CD14-positive monocyte (primary cell): ENCODE data around the gene DENR. TPM values are rescaled to one million over a fixed set of nuclear protein-coding genes. Genes with fewer than 3 reads are reported as not detected.
"Not testable (repeated sequence)": the region's sequence is repeated elsewhere in the genome, so short reads cannot be mapped to it uniquely, and the experiment has no call there.

Experiments used
- DNase-seq, 3 donors: peaks; one replicate each; pipeline ENCODE4 v3.0.0-alpha.2; 2011 to 2022
- H2AFZ ChIP-seq: 2 replicates; pipeline ENCODE4 v1.6.0; 2012; ENCODE audit warnings: mild to moderate bottlenecking, low read depth, low read length, inconsistent platforms; ENCODE audit not compliant: insufficient read depth, poor library complexity, severe bottlenecking
- H3K27ac ChIP-seq, 2 donors: 1 replicate in 1 of 2; 2 replicates in 1 of 2; pipeline ENCODE4 v1.5.1; 2012 to 2013; ENCODE audit warnings: low read length in 2 of 2, control low read depth in 1 of 2, inconsistent platforms in 1 of 2, low read depth in 1 of 2, mild to moderate bottlenecking in 1 of 2
- H3K27me3 ChIP-seq, 2 donors: one replicate each; pipeline versions ENCODE4 v1.6.0 to v1.6.1; 2011 to 2013; ENCODE audit warnings: low read length in 2 of 2; ENCODE audit not compliant: control insufficient read depth in 2 of 2, insufficient read depth in 2 of 2
- H3K36me3 ChIP-seq, 2 donors: replicated peaks in 1 of 2; 1 replicate in 1 of 2; 2 replicates in 1 of 2; pipeline versions ENCODE4 v1.5.1 to v1.6.1; 2012 to 2013; ENCODE audit warnings: low read length in 2 of 2, control low read depth in 1 of 2, inconsistent platforms in 1 of 2, mild to moderate bottlenecking in 1 of 2; ENCODE audit not compliant: insufficient read depth in 2 of 2, control insufficient read depth in 1 of 2
- H3K4me1 ChIP-seq, 2 donors: 1 replicate in 1 of 2; 2 replicates in 1 of 2; pipeline versions ENCODE4 v1.5.1 to v1.6.1; 2012 to 2013; ENCODE audit warnings: low read length in 2 of 2, control low read depth in 1 of 2, inconsistent platforms in 1 of 2, mild to moderate bottlenecking in 1 of 2, moderate library complexity in 1 of 2; ENCODE audit not compliant: insufficient read depth in 2 of 2, control insufficient read depth in 1 of 2
- H3K4me2 ChIP-seq: replicated peaks from 2 replicates; pipeline ENCODE3; 2012; ENCODE audit warnings: low read length, moderate library complexity, mild to moderate bottlenecking; ENCODE audit not compliant: poor library complexity, severe bottlenecking; ENCODE audit errors: extremely low read depth
- H3K4me3 ChIP-seq, 3 experiments: fragments of 200-600 bp in 1 of 3; sonication (generic) in 1 of 3; replicated peaks in 1 of 3; 1 replicate in 2 of 3; 2 replicates in 1 of 3; pipeline ENCODE4 v1.5.1; 2011 to 2013; ENCODE audit warnings: low read length in 3 of 3, mild to moderate bottlenecking in 3 of 3, control low read depth in 2 of 3, low read depth in 2 of 3, inconsistent platforms in 1 of 3, moderate library complexity in 1 of 3
- H3K79me2 ChIP-seq: 2 replicates; pipeline ENCODE4 v1.6.0; 2012; ENCODE audit warnings: mild to moderate bottlenecking, control low read depth, inconsistent platforms, low read length, moderate library complexity; ENCODE audit not compliant: insufficient read depth
- H3K9ac ChIP-seq: 2 replicates; pipeline ENCODE4 v1.6.0; 2017; ENCODE audit warnings: low read length, mild to moderate bottlenecking; ENCODE audit not compliant: insufficient read depth, poor library complexity, severe bottlenecking
- H3K9me3 ChIP-seq, 2 donors: replicated peaks in 1 of 2; 1 replicate in 1 of 2; 2 replicates in 1 of 2; pipeline versions ENCODE4 v1.5.1 to v1.6.1; 2012 to 2013; ENCODE audit warnings: low read length in 2 of 2, control low read depth in 1 of 2; ENCODE audit not compliant: control insufficient read depth in 1 of 2, insufficient read depth in 1 of 2
- H4K20me1 ChIP-seq: 2 replicates; pipeline ENCODE4 v1.6.0; 2012; ENCODE audit warnings: mild to moderate bottlenecking, low read length, control low read depth, moderate library complexity; ENCODE audit not compliant: insufficient read depth
- H3K27ac Mint-ChIP-seq, 7 donors: one replicate each; pipeline ENCODE4 v1.8.0; 2020; ENCODE audit warnings: mild to moderate bottlenecking in 7 of 7, mixed read lengths in 7 of 7, moderate library complexity in 6 of 7, inconsistent platforms in 2 of 7
- H3K27me3 Mint-ChIP-seq, 3 donors: one replicate each; pipeline ENCODE4 v1.8.0; 2021 to 2022; ENCODE audit warnings: low read depth in 3 of 3, mild to moderate bottlenecking in 3 of 3, mixed read lengths in 3 of 3, moderate library complexity in 3 of 3, inconsistent platforms in 1 of 3
- H3K36me3 Mint-ChIP-seq, 2 donors: one replicate each; pipeline ENCODE4 v1.8.0; 2020; ENCODE audit warnings: mixed read lengths in 2 of 2, inconsistent platforms in 1 of 2, mild to moderate bottlenecking in 1 of 2
- H3K4me1 Mint-ChIP-seq: one replicate; pipeline ENCODE4 v1.8.0; 2020; ENCODE audit warnings: mild to moderate bottlenecking, mixed read lengths
- H3K4me3 Mint-ChIP-seq, 2 donors: one replicate each; pipeline ENCODE4 v1.8.0; 2020; ENCODE audit warnings: mild to moderate bottlenecking in 2 of 2, mixed read lengths in 2 of 2, moderate library complexity in 1 of 2
- H3K9me3 Mint-ChIP-seq, 7 donors: one replicate each; pipeline ENCODE4 v1.8.0; 2020 to 2022; ENCODE audit warnings: mixed read lengths in 7 of 7, mild to moderate bottlenecking in 6 of 7, moderate library complexity in 6 of 7, inconsistent platforms in 2 of 7
- WGBS: methylation state at CpG from one replicate; pipeline ENCODE4 v1.1.5; 2013; ENCODE audit warnings: missing lambda C conversion rate; ENCODE audit not compliant: insufficient coverage; 5-methylcytosine and 5-hydroxymethylcytosine counted together
- intact Hi-C, 2 donors: fragments of 100-400 bp; cut with micrococcal nuclease; formaldehyde crosslinking; loops; one replicate each; pipeline versions ENCODE4 v1.15.0 to v1.15.1; 2023
- polyA plus RNA-seq, 3 donors: library from polyadenylated mRNA; depleted of rRNA in 1 of 3; unstranded in 2 of 3; stranded (reverse) in 1 of 3; fragments of 300-500 nt in 2 of 3; fragments of >200 nt in 1 of 3; fragmentation: Illumina TruSeq in 2 of 3; gene quantifications; 1 replicate in 2 of 3; 2 replicates in 1 of 3; pipeline ENCODE4 v1.2.3, GENCODE V29; 2012 to 2021
- TF ChIP-seq, protein P1 (sequence below): fragments of 200-600 bp; IDR thresholded peaks from one replicate; pipeline ENCODE4 v1.8.0; 2022; ENCODE audit warnings: antibody characterized with exemption, mild to moderate bottlenecking

DENR gene
- polyA plus RNA-seq, 3 donors: 11.2 to 34.1 (median 32.5) TPM

DNA sequence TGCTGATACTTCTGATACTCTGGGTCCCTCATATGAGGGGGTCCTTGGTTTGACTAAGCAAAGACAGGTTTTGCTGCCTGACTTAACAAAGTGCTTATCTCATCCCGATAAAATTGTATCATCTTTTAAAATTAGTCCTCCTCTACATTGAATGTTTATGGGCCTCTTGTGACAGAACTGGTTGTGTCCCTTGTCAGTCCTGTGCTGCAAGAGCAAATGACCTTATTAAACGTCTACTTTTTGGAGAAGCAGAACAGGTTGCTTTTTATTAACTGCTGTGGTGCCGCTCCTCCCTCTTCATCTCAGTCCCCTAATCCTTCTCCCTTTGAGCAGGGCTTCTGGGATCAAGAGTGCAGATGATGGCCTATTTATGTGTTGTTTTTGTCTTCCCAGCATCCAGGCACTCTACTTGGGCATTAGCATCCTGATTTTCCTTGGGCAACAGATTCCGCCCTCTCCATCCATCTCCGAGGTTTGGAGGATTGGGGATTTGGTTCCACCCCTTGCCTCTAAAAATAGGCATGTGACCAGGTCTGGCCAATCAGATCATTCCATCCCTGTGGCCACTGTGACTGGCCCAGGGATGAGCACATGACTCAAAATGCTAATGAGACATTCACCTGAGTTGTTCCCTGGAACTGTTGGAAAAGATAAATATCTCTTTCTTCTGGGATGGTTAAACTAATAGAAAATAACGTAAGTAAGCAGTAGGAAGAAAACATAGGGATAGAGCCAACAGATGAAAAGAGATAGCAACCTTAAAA, 2.9 kb upstream of the DENR start:
- Mint-ChIP-seq H3K4me1 (peaks cover 33% of the 10 kb centered on the region), H3K4me3 (no peak overlapping the region), H3K9me3 (peaks cover 0 to 5% (median 0%) of the 10 kb centered on the region in 7 donors), H3K36me3 (peaks cover 9 to 10% of the 10 kb centered on the region in 2 donors), H3K27ac (peak overlapping the region in 4 of 7 donors; percentile 20 to 63 (median 39)), H3K27me3 (peaks cover 0 to 3% (median 0%) of the 10 kb centered on the region in 3 donors)
- no peak overlapping the region for H2AFZ ChIP-seq
- no peaks in the 10 kb centered on the region for H3K27me3 ChIP-seq
- no peak overlapping the region for H3K4me2 ChIP-seq
- H3K4me1 ChIP-seq: peaks cover 27 to 34% of the 10 kb centered on the region in 2 donors
- peaks cover 4 to 11% of the 10 kb centered on the region in 2 donors for H3K36me3 ChIP-seq
- TF ChIP-seq, protein P1, sequence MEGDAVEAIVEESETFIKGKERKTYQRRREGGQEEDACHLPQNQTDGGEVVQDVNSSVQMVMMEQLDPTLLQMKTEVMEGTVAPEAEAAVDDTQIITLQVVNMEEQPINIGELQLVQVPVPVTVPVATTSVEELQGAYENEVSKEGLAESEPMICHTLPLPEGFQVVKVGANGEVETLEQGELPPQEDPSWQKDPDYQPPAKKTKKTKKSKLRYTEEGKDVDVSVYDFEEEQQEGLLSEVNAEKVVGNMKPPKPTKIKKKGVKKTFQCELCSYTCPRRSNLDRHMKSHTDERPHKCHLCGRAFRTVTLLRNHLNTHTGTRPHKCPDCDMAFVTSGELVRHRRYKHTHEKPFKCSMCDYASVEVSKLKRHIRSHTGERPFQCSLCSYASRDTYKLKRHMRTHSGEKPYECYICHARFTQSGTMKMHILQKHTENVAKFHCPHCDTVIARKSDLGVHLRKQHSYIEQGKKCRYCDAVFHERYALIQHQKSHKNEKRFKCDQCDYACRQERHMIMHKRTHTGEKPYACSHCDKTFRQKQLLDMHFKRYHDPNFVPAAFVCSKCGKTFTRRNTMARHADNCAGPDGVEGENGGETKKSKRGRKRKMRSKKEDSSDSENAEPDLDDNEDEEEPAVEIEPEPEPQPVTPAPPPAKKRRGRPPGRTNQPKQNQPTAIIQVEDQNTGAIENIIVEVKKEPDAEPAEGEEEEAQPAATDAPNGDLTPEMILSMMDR: no peak
- 100% methylated on average over 2 of the region's 6 CpGs for WGBS
- intact Hi-C loops: loop anchor here in 1 of 2 donors (10.0 kb wide), 1 partner anchor 225 kb away; the partner anchor contains the start of genes KNTC1 and RSRC2
- no peaks in the 10 kb centered on the region for H4K20me1 ChIP-seq
- peaks cover 18% of the 10 kb centered on the region for H3K79me2 ChIP-seq
- H3K9me3 ChIP-seq: no peaks in the 10 kb centered on the region
- H3K27ac ChIP-seq: no peak overlapping the region
- H3K9ac ChIP-seq: no peak overlapping the region
- DNase-seq: no peak
- H3K4me3 ChIP-seq: no peak overlapping the region

DNA sequence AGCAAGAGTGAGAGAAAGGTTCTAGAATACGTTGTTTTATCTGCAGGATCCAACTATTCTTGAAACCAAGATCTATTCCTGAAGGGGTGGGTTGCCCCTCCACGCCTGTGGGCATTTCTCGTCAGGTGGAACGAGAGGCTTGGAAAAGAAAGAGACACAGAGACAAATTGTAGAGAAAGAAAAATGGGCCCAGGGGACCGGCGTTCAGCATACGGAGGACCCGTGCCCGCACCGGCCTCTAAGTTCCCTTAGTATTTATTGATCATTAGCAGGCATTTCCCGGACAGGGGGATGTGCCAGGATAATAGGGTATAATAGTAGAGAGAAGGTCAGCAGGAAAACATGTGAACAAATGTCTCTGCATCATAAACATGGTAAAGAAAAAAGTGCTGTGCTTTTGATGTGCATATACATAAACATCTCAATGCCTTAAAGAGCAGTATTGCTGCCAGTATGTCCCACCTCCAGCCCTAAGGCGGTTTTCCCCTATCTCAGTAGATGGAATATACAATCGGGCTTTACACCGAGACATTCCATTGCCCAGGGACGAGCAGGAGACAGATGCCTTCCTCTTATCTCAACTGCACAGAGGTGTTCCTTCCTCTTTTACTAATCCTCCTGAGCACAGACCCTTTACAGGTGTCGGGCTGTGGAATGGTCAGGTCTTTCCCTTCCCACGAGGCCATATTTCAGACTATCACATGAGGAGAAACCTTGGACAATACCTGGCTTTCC, 1.7 kb upstream of the DENR start:
- H3K4me3 Mint-ChIP-seq, H3K27ac ChIP-seq, H3K4me2 ChIP-seq, H3K9ac ChIP-seq, H4K20me1 ChIP-seq, H3K9me3 Mint-ChIP-seq, H2AFZ ChIP-seq, H3K27me3 Mint-ChIP-seq, H3K9me3 ChIP-seq, H3K4me3 ChIP-seq, DNase-seq, H3K27me3 ChIP-seq: not testable (repeated sequence)
- H3K4me1 Mint-ChIP-seq: peaks cover 33% of the 10 kb centered on the region
- H3K27ac Mint-ChIP-seq: peak overlapping the region in 4 of 7 donors; percentile 64 to 92 (median 90)
- H3K4me1 ChIP-seq: peaks cover 27 to 33% of the 10 kb centered on the region in 2 donors
- peaks cover 14 to 23% of the 10 kb centered on the region in 2 donors for H3K36me3 ChIP-seq
- peaks cover 18 to 21% of the 10 kb centered on the region in 2 donors for H3K36me3 Mint-ChIP-seq
- intact Hi-C loops: loop anchor here in 1 of 2 donors (10.0 kb wide), 1 partner anchor 226 kb away; the partner anchor contains the start of genes KNTC1 and RSRC2
- H3K79me2 ChIP-seq: peaks cover 19% of the 10 kb centered on the region
- 91% methylated on average over 10 of the region's 17 CpGs for WGBS
